Colonic mucosa (tissue), 4 donors: Measurements from ENCODE around the gene PNPLA1. TPM values are rescaled to one million over a fixed set of nuclear protein-coding genes. Genes with fewer than 3 reads are reported as not detected.

Experiments
- DNase-seq: peaks from one replicate; pipeline ENCODE4 v3.0.0-alpha.2; 2020
- H3K27ac ChIP-seq: fragments of 200-600 bp; one replicate; pipeline ENCODE4 v1.8.0; 2021
- H3K27me3 ChIP-seq: fragments of 200-600 bp; one replicate; pipeline ENCODE4 v1.8.0; 2021
- H3K36me3 ChIP-seq: fragments of 200-600 bp; one replicate; pipeline ENCODE4 v1.8.0; 2021
- H3K4me1 ChIP-seq: fragments of 200-600 bp; one replicate; pipeline ENCODE4 v1.8.0; 2021; ENCODE audit warnings: mild to moderate bottlenecking
- H3K4me3 ChIP-seq: fragments of 200-600 bp; one replicate; pipeline ENCODE4 v1.8.0; 2021
- H3K9ac ChIP-seq, 2 donors: one replicate each; pipeline ENCODE4 v1.7.0; 2013; ENCODE audit warnings: control low read depth in 2 of 2, low read depth in 2 of 2, low read length in 2 of 2
- H3K9me3 ChIP-seq: fragments of 200-600 bp; one replicate; pipeline ENCODE4 v1.8.0; 2021
- CTCF ChIP-seq: fragments of 200-600 bp; IDR thresholded peaks from one replicate; pipeline ENCODE4 v1.8.0; 2022; ENCODE audit warnings: antibody characterized with exemption, mild to moderate bottlenecking
- intact Hi-C: fragments of 100-400 bp; cut with DNase I; formaldehyde crosslinking; loops from one replicate; pipeline ENCODE4 v1.14.1; 2022
- total RNA-seq, 2 donors: library from RNA; stranded (reverse); fragmentation: NEBNext Ultra II Directional in 1 of 2; extraction: Animal tissue kit (Norgen Biotek cat#: 25700) in 1 of 2; gene quantifications; one replicate each; pipeline ENCODE4 v1.2.1, GENCODE V29; 2021
- donor health status: healthy.
- donor health status: DM: no; HTN: no; CAD: no.
- donor health status: DM: no; HTN: no; CAD: no.

PNPLA1 gene
- total RNA-seq, 2 donors from 2014 or later: 0.35 TPM

GRCh38 chr6:36232172-36232571 is 37.7 kb upstream of the PNPLA1 start:
- intact Hi-C loops: no loop called here
- no peak for DNase-seq
- H3K4me3 ChIP-seq: no peak overlapping the region
- peaks cover 13% of the 10 kb centered on the region for H3K36me3 ChIP-seq
- H3K27me3 ChIP-seq: no peaks in the 10 kb centered on the region
- no peak overlapping the region for H3K27ac ChIP-seq
- H3K9me3 ChIP-seq: no peaks in the 10 kb centered on the region
- no peak overlapping the region for H3K9ac ChIP-seq
- TF ChIP-seq CTCF: no peak
- peaks cover 8% of the 10 kb centered on the region for H3K4me1 ChIP-seq

GRCh38 chr6:36235309-36235708 is 34.6 kb upstream of the PNPLA1 start:
- H3K36me3 ChIP-seq: peaks cover 10% of the 10 kb centered on the region
- no peak overlapping the region for H3K9ac ChIP-seq
- intact Hi-C loops: no loop called here
- no peaks in the 10 kb centered on the region for H3K4me1 ChIP-seq
- H3K4me3 ChIP-seq: no peak overlapping the region
- no peaks in the 10 kb centered on the region for H3K27me3 ChIP-seq
- no peak for TF ChIP-seq CTCF
- DNase-seq: no peak
- no peaks in the 10 kb centered on the region for H3K9me3 ChIP-seq
- H3K27ac ChIP-seq: no peak overlapping the region

GRCh38 chr6:36235862-36236261 is 34.0 kb upstream of the PNPLA1 start:
- H3K4me1 ChIP-seq: no peaks in the 10 kb centered on the region
- intact Hi-C loops: no loop called here
- peaks cover 5% of the 10 kb centered on the region for H3K36me3 ChIP-seq
- H3K27me3 ChIP-seq: no peaks in the 10 kb centered on the region
- no peak for DNase-seq
- TF ChIP-seq CTCF: no peak
- H3K9ac ChIP-seq: no peak overlapping the region
- H3K27ac ChIP-seq: no peak overlapping the region
- no peak overlapping the region for H3K4me3 ChIP-seq
- no peaks in the 10 kb centered on the region for H3K9me3 ChIP-seq

GRCh38 chr6:36239774-36240173 is 30.1 kb upstream of the PNPLA1 start:
- H3K4me1 ChIP-seq: no peaks in the 10 kb centered on the region
- H3K27me3 ChIP-seq: no peaks in the 10 kb centered on the region
- no peaks in the 10 kb centered on the region for H3K9me3 ChIP-seq
- H3K36me3 ChIP-seq: no peaks in the 10 kb centered on the region
- H3K9ac ChIP-seq: no peak overlapping the region
- no peak overlapping the region for H3K27ac ChIP-seq
- H3K4me3 ChIP-seq: no peak overlapping the region
- intact Hi-C loops: no loop called here
- TF ChIP-seq CTCF: no peak
- DNase-seq: no peak

- Histone ChIP-seq H3K9me3 (no peaks in the 10 kb centered on the region), H3K4me1 (peaks cover 4% of the 10 kb centered on the region), H3K27me3 (no peaks in the 10 kb centered on the region), H3K4me3 (no peak overlapping the region), H3K27ac (no peak overlapping the region), H3K9ac (no peak overlapping the region), H3K36me3 (no peaks in the 10 kb centered on the region)
- intact Hi-C loops: no loop called here
- TF ChIP-seq CTCF: no peak
- DNase-seq: no peak
Observed at GRCh38 chr6:36241728-36242127, 28.1 kb upstream of the PNPLA1 start.

GRCh38 chr6:36242161-36242560 is 27.7 kb upstream of the PNPLA1 start:
- no peak for TF ChIP-seq CTCF
- DNase-seq: no peak
- peaks cover 4% of the 10 kb centered on the region for H3K4me1 ChIP-seq
- no peaks in the 10 kb centered on the region for H3K27me3 ChIP-seq
- H3K27ac ChIP-seq: no peak overlapping the region
- H3K9me3 ChIP-seq: no peaks in the 10 kb centered on the region
- no peak overlapping the region for H3K4me3 ChIP-seq
- no peaks in the 10 kb centered on the region for H3K36me3 ChIP-seq
- intact Hi-C loops: no loop called here
- no peak overlapping the region for H3K9ac ChIP-seq
